T-helper 2 cell treated with Interferon-gamma antibody and Interleukin-4, amounts not matched to agents 100 ng/mL and 5 ng/mL, for 36 hours (primary cell): Measurements from ENCODE around the gene SMARCD2. TPM values are rescaled to one million over a fixed set of nuclear protein-coding genes. Genes with fewer than 3 reads are reported as not detected.
"Not testable (repeated sequence)": the region's sequence is repeated elsewhere in the genome, so short reads cannot be mapped to it uniquely, and the experiment has no call there.

Experiments used
- intact Hi-C: fragments of 100-400 bp; cut with micrococcal nuclease; formaldehyde crosslinking; loops from one replicate; pipeline ENCODE4 v1.15.1; 2023
- total RNA-seq: library from RNA; stranded (reverse); gene quantifications from 2 replicates; pipeline ENCODE4 v1.2.3, GENCODE V29; 2022

SMARCD2 gene
- total RNA-seq = 138 and 139 TPM in 2 replicates

GRCh38 chr17:63842540-63843386 lies at the start of gene SMARCD2:
Gene SMARCD2 (minus strand): TSS chr17:63842685. CDS start chr17:63842674, 11 bp downstream.
- intact Hi-C loops = loop anchor here (1.0 to 10.0 kb wide), 10 partner anchors 15 to 654 kb away; partner anchors contain the start of genes CCDC47, DCAF7, ERN1 and FTSJ3

- intact Hi-C loops = not testable (repeated sequence)
These were observed 46.8 kb upstream of the SMARCD2 start for GRCh38 chr17:63889026-63889848.

- intact Hi-C loops = not testable (repeated sequence)
These were observed 42.6 kb upstream of the SMARCD2 start for GRCh38 chr17:63885119-63885518.

- intact Hi-C loops = not testable (repeated sequence)
These were observed 40.2 kb upstream of the SMARCD2 start for GRCh38 chr17:63882626-63883126.

- intact Hi-C loops = no loop called here
These were observed 39.6 kb upstream of the SMARCD2 start, which contains the start of gene GH2 for GRCh38 chr17:63881935-63882601. Gene GH2 (minus strand): TSS chr17:63881944. CDS start chr17:63881801, 143 bp downstream.

- intact Hi-C loops = not testable (repeated sequence)
These were observed 38.9 kb upstream of the SMARCD2 start for GRCh38 chr17:63881337-63881736.

- intact Hi-C loops = no loop called here
These were observed 38.2 kb upstream of the SMARCD2 start for GRCh38 chr17:63880706-63881105.

- intact Hi-C loops = not testable (repeated sequence)
These were observed 35.9 kb upstream of the SMARCD2 start for GRCh38 chr17:63878413-63878812.

- intact Hi-C loops = not testable (repeated sequence)
These were observed 32.2 kb upstream of the SMARCD2 start for GRCh38 chr17:63874693-63875092.

GRCh38 chr17:63874061-63874626 lies 31.7 kb upstream of the SMARCD2 start:
- intact Hi-C loops = not testable (repeated sequence)

- intact Hi-C loops = not testable (repeated sequence)
These were observed 31.1 kb upstream of the SMARCD2 start, which contains the start of gene CSH2 for GRCh38 chr17:63873577-63873976. Gene CSH2 (minus strand): TSS chr17:63873677. CDS start chr17:63873614, 63 bp downstream.

- intact Hi-C loops = not testable (repeated sequence)
These were observed 29.3 kb upstream of the SMARCD2 start for GRCh38 chr17:63871646-63872365.

GRCh38 chr17:63870292-63870665 lies 27.8 kb upstream of the SMARCD2 start:
- intact Hi-C loops = not testable (repeated sequence)

- intact Hi-C loops = not testable (repeated sequence)
These were observed 27.2 kb upstream of the SMARCD2 start for GRCh38 chr17:63869491-63870291.

- intact Hi-C loops = not testable (repeated sequence)
These were observed 24.1 kb upstream of the SMARCD2 start for GRCh38 chr17:63866625-63867024.

- intact Hi-C loops = no loop called here
These were observed 16.8 kb upstream of the SMARCD2 start for GRCh38 chr17:63859257-63859656.

- intact Hi-C loops = not testable (repeated sequence)
These were observed 13.9 kb upstream of the SMARCD2 start for GRCh38 chr17:63856425-63856824.

GRCh38 chr17:63855185-63855584 lies 12.7 kb upstream of the SMARCD2 start:
- intact Hi-C loops = no loop called here

GRCh38 chr17:63854709-63855108 lies 12.2 kb upstream of the SMARCD2 start:
- intact Hi-C loops = no loop called here
